ENCODE results near the gene LSM8.

Gene LSM8

GRCh38 chr7:118224521-118224920, 40.6 kb downstream of the LSM8 start, which contains the start of gene ANKRD7:
Gene ANKRD7 (plus strand): TSS chr7:118224704. CDS start chr7:118224831, 127 bp downstream.
- TF ChIP-seq ISL1 (CRISPR knock-in tag; IDR thresholded peaks at IDR 0.05): no peak
- no peak for TF ChIP-seq RARB (CRISPR knock-in tag; IDR thresholded peaks at IDR 0.05)
- TF ChIP-seq ZC3H10 (CRISPR knock-in tag; IDR thresholded peaks at IDR 0.05): no peak
- no peak for TF ChIP-seq ZFP30 (CRISPR knock-in tag; IDR thresholded peaks at IDR 0.05)
- TF ChIP-seq SNAI2 (CRISPR knock-in tag; IDR thresholded peaks at IDR 0.05): no peak
- no peak for TF ChIP-seq TSHZ2 (CRISPR knock-in tag; IDR thresholded peaks at IDR 0.05)
- no peak for TF ChIP-seq GLIS3 (CRISPR knock-in tag; IDR thresholded peaks at IDR 0.05)
- TF ChIP-seq BACH2 (CRISPR knock-in tag; IDR thresholded peaks at IDR 0.05; ENCODE audit: borderline replicate concordance): no peak
- TF ChIP-seq ARNTL (CRISPR knock-in tag; IDR thresholded peaks at IDR 0.05; ENCODE audit: borderline replicate concordance, low read depth): no peak
- no peak for TF ChIP-seq PPARA (CRISPR knock-in tag; IDR thresholded peaks at IDR 0.05; ENCODE audit: borderline replicate concordance)
- no peak for TF ChIP-seq ESRRG (CRISPR knock-in tag; IDR thresholded peaks at IDR 0.05)
- TF ChIP-seq CSRNP3 (CRISPR knock-in tag; IDR thresholded peaks at IDR 0.05): no peak
- TF ChIP-seq ZNF565 (CRISPR knock-in tag; conservative IDR thresholded peaks at IDR 0.05; ENCODE audit: low read depth): no peak
- no peak for TF ChIP-seq CREB5 (CRISPR knock-in tag; IDR thresholded peaks at IDR 0.05; ENCODE audit: low read depth)
- TF ChIP-seq PATZ1 (CRISPR knock-in tag; IDR thresholded peaks at IDR 0.05; ENCODE audit: borderline replicate concordance): no peak
- TF ChIP-seq POU6F1 (CRISPR knock-in tag; IDR thresholded peaks at IDR 0.05; ENCODE audit: borderline replicate concordance, low read depth): no peak
- no peak for ATAC-seq

GRCh38 chr7:118232837-118233236, 48.9 kb downstream of the LSM8 start:
- ATAC-seq: peak; percentile 57
- TF ChIP-seq ZFP30 (CRISPR knock-in tag; IDR thresholded peaks at IDR 0.05) (no peak), TOX (CRISPR knock-in tag; IDR thresholded peaks at IDR 0.05; ENCODE audit: borderline replicate concordance) (no peak), GLIS3 (CRISPR knock-in tag; IDR thresholded peaks at IDR 0.05) (no peak), CSRNP3 (CRISPR knock-in tag; IDR thresholded peaks at IDR 0.05) (no peak), PPARA (CRISPR knock-in tag; IDR thresholded peaks at IDR 0.05; ENCODE audit: borderline replicate concordance) (no peak), ISL1 (CRISPR knock-in tag; IDR thresholded peaks at IDR 0.05) (no peak), ZFP3 (CRISPR knock-in tag; IDR thresholded peaks at IDR 0.05) (no peak), ZC3H10 (CRISPR knock-in tag; IDR thresholded peaks at IDR 0.05) (no peak), POU6F1 (CRISPR knock-in tag; IDR thresholded peaks at IDR 0.05; ENCODE audit: borderline replicate concordance, low read depth) (no peak), RARB (CRISPR knock-in tag; IDR thresholded peaks at IDR 0.05) (no peak), BACH2 (CRISPR knock-in tag; IDR thresholded peaks at IDR 0.05; ENCODE audit: borderline replicate concordance) (no peak), OSR1 (CRISPR knock-in tag; IDR thresholded peaks at IDR 0.05) (no peak), CREB5 (CRISPR knock-in tag; IDR thresholded peaks at IDR 0.05; ENCODE audit: low read depth) (no peak), PATZ1 (CRISPR knock-in tag; IDR thresholded peaks at IDR 0.05; ENCODE audit: borderline replicate concordance) (no peak)
